Measurements from ENCODE around the gene CTPS2.
"Not testable (repeated sequence)": the region's sequence is repeated elsewhere in the genome, so short reads cannot be mapped to it uniquely, and the experiment has no call there.

CTPS2 gene

GRCh38 chrX:16658284-16658683 is 54.2 kb downstream of the CTPS2 start:
- no peak for DNase-seq (ENCODE audit: low read depth in 1 of 2, low spot score in 1 of 2)

GRCh38 chrX:16654093-16654492 is 58.4 kb downstream of the CTPS2 start:
- DNase-seq (ENCODE audit: low read depth in 1 of 2, low spot score in 1 of 2), result no peak

- DNase-seq (ENCODE audit: low read depth in 1 of 2, low spot score in 1 of 2), result no peak
These were observed 59.0 kb downstream of the CTPS2 start for GRCh38 chrX:16653424-16653823.

GRCh38 chrX:16651391-16652024 is 61.0 kb downstream of the CTPS2 start:
- no peak for DNase-seq (ENCODE audit: low read depth in 1 of 2, low spot score in 1 of 2)

GRCh38 chrX:16649858-16650257 is 62.6 kb downstream of the CTPS2 start, which contains the start of gene S100G:
TSS of gene S100G (plus strand) at chrX:16650158. CDS start at chrX:16651007, 849 bp downstream.
- no peak for DNase-seq (ENCODE audit: low read depth in 1 of 2, low spot score in 1 of 2)

- DNase-seq (ENCODE audit: low read depth in 1 of 2, low spot score in 1 of 2), result no peak
These were observed 65.9 kb downstream of the CTPS2 start for GRCh38 chrX:16646366-16647138.

GRCh38 chrX:16643176-16643575 is 69.3 kb downstream of the CTPS2 start:
- no peak for DNase-seq (ENCODE audit: low read depth in 1 of 2, low spot score in 1 of 2)

GRCh38 chrX:16640823-16641222 is 71.6 kb downstream of the CTPS2 start:
- DNase-seq (ENCODE audit: low read depth in 1 of 2, low spot score in 1 of 2), result no peak

GRCh38 chrX:16639966-16640365 is 72.5 kb downstream of the CTPS2 start:
- DNase-seq (ENCODE audit: low read depth in 1 of 2, low spot score in 1 of 2), result no peak

- no peak for DNase-seq (ENCODE audit: low read depth in 1 of 2, low spot score in 1 of 2)
These were observed 73.9 kb downstream of the CTPS2 start for GRCh38 chrX:16638533-16638932.

- no peak for DNase-seq (ENCODE audit: low read depth in 1 of 2, low spot score in 1 of 2)
These were observed 76.9 kb downstream of the CTPS2 start for GRCh38 chrX:16635596-16635995.

- DNase-seq (ENCODE audit: low read depth in 1 of 2, low spot score in 1 of 2), result no peak
These were observed 77.4 kb downstream of the CTPS2 start for GRCh38 chrX:16635040-16635439.

GRCh38 chrX:16633754-16634153 is 78.7 kb downstream of the CTPS2 start:
- no peak for DNase-seq (ENCODE audit: low read depth in 1 of 2, low spot score in 1 of 2)

- DNase-seq (ENCODE audit: low read depth in 1 of 2, low spot score in 1 of 2), result no peak
These were observed 82.6 kb downstream of the CTPS2 start for GRCh38 chrX:16629909-16630308.

GRCh38 chrX:16628946-16629595 is 83.4 kb downstream of the CTPS2 start:
- no peak for DNase-seq (ENCODE audit: low read depth in 1 of 2, low spot score in 1 of 2)

GRCh38 chrX:16628511-16628910 is 84.0 kb downstream of the CTPS2 start:
- not testable (repeated sequence) for DNase-seq (ENCODE audit: low read depth in 1 of 2, low spot score in 1 of 2)

GRCh38 chrX:16619024-16619423 is 93.4 kb downstream of the CTPS2 start:
- no peak for DNase-seq (ENCODE audit: low read depth in 1 of 2, low spot score in 1 of 2)

- no peak for DNase-seq (ENCODE audit: low read depth in 1 of 2, low spot score in 1 of 2)
These were observed 94.0 kb downstream of the CTPS2 start for GRCh38 chrX:16618422-16618821.

- no peak for DNase-seq (ENCODE audit: low read depth in 1 of 2, low spot score in 1 of 2)
These were observed 95.1 kb downstream of the CTPS2 start for GRCh38 chrX:16617382-16617781.

- no peak for DNase-seq (ENCODE audit: low read depth in 1 of 2, low spot score in 1 of 2)
These were observed 100.1 kb downstream of the CTPS2 start for GRCh38 chrX:16612257-16612897.

- DNase-seq (ENCODE audit: low read depth in 1 of 2, low spot score in 1 of 2), result not testable (repeated sequence)
These were observed 101.8 kb downstream of the CTPS2 start for GRCh38 chrX:16610654-16611053.

Measured in activated CD4-positive, alpha-beta T cell treated with anti-CD3 and anti-CD28 coated beads, Interleukin-2, amount 50 U/mL, for 24 hours (primary cell).